GM18858 (cell line): ENCODE data around the gene SYCE3.
"Not testable (repeated sequence)": the region's sequence is repeated elsewhere in the genome, so short reads cannot be mapped to it uniquely, and the experiment has no call there.

Experiments used
- ATAC-seq: cut with Tn5 transposase; IDR thresholded peaks from one replicate; pipeline ENCODE4 v1.9.1; 2021; ENCODE audit not compliant: unreplicated experiment

The SYCE3 gene

GRCh38 chr22:50562523-50563412 is at the start of gene SYCE3:
TSS of gene SYCE3 (minus strand) at chr22:50562919. CDS start at chr22:50556405, 6,514 bp downstream.
- ATAC-seq = peak; percentile 67

GRCh38 chr22:50612168-50612527 is 49.4 kb upstream of the SYCE3 start:
- no peak for ATAC-seq

GRCh38 chr22:50611341-50612060 is 48.8 kb upstream of the SYCE3 start:
- ATAC-seq = no peak

GRCh38 chr22:50610581-50610980 is 47.9 kb upstream of the SYCE3 start:
- ATAC-seq = no peak

- no peak for ATAC-seq
These were observed 47.3 kb upstream of the SYCE3 start for GRCh38 chr22:50610041-50610451.

GRCh38 chr22:50609599-50609998 is 46.9 kb upstream of the SYCE3 start:
- ATAC-seq = no peak

- no peak for ATAC-seq
These were observed 46.3 kb upstream of the SYCE3 start for GRCh38 chr22:50608996-50609395.

- ATAC-seq = not testable (repeated sequence)
These were observed 45.5 kb upstream of the SYCE3 start for GRCh38 chr22:50608058-50608840.

GRCh38 chr22:50607659-50608020 is 44.9 kb upstream of the SYCE3 start:
- no peak for ATAC-seq

- no peak for ATAC-seq
These were observed 44.4 kb upstream of the SYCE3 start for GRCh38 chr22:50606946-50607658.

GRCh38 chr22:50606165-50606945 is 43.6 kb upstream of the SYCE3 start:
- ATAC-seq = no peak

GRCh38 chr22:50605613-50606074 is 42.9 kb upstream of the SYCE3 start:
- ATAC-seq = no peak

- no peak for ATAC-seq
These were observed 42.4 kb upstream of the SYCE3 start for GRCh38 chr22:50605002-50605612.

GRCh38 chr22:50604256-50605001 is 41.7 kb upstream of the SYCE3 start:
- no peak for ATAC-seq

- no peak for ATAC-seq
These were observed 41.0 kb upstream of the SYCE3 start for GRCh38 chr22:50603511-50604255.

GRCh38 chr22:50602338-50602700 is 39.6 kb upstream of the SYCE3 start:
- ATAC-seq = no peak

- no peak for ATAC-seq
These were observed 39.1 kb upstream of the SYCE3 start for GRCh38 chr22:50601669-50602337.
